ENCODE measurements around the gene GDF3. TPM values are rescaled to one million over a fixed set of nuclear protein-coding genes. Genes with fewer than 3 reads are reported as not detected.

The GDF3 gene
- total RNA-seq, 1 experiment from 2014 or later: not detected

GRCh38 chr12:7661741-7662140 is 33.8 kb downstream of the GDF3 start:
- H3K4me2 ChIP-seq (ENCODE audit: low read length): no peak overlapping the region
- no TSS peak for BruUV-seq (replicated peaks)
- no peak overlapping the region for H3K4me3 ChIP-seq (replicated peaks in 1 of 2; ENCODE audit: low read depth in 1 of 2, low read length in 2 of 2)
- H3K27me3 ChIP-seq (ENCODE audit: insufficient read depth, low read length): no peaks in the 10 kb centered on the region
- ATAC-seq: no peak
- no peaks in the 10 kb centered on the region for H3K79me2 ChIP-seq (ENCODE audit: insufficient read depth, low read length)
- no peak for DNase-seq (ENCODE audit: low read depth, low spot score)
- no peaks in the 10 kb centered on the region for H4K20me1 ChIP-seq (ENCODE audit: insufficient read depth)
- H3K36me3 ChIP-seq (ENCODE audit: control insufficient read depth in 1 of 2, insufficient read depth in 2 of 2, low read length in 2 of 2): no peaks in the 10 kb centered on the region
- RAD21 ChIA-PET (ENCODE audit: low non-redundant PET in 1 of 2, low total read pairs in 2 of 2, uncharacterized antibody in 2 of 2, unreplicated experiment in 2 of 2): no interaction called here
- POLR2A ChIA-PET: no interaction called here
- CTCF ChIA-PET: no interaction called here
- no peaks in the 10 kb centered on the region for H3K9me2 ChIP-seq (ENCODE audit: insufficient read depth)
- no peak for TF ChIP-seq SIN3A (IDR thresholded peaks at IDR 0.05; ENCODE audit: low read depth)
- no peak for TF ChIP-seq POLR2A (IDR thresholded peaks at IDR 0.05; ENCODE audit: borderline replicate concordance, extremely low read depth, insufficient read depth, insufficient read length)
- TF ChIP-seq MAX (IDR thresholded peaks at IDR 0.05): no peak
- TF ChIP-seq JUND (IDR thresholded peaks at IDR 0.05): no peak
- TF ChIP-seq POLR2AphosphoS5 (IDR thresholded peaks at IDR 0.05; ENCODE audit: low read depth, low read length): no peak
- no peak for TF ChIP-seq CTCF (IDR thresholded peaks at IDR 0.05 in 2 of 3, conservative IDR thresholded peaks at IDR 0.05 in 1 of 3; ENCODE audit: borderline replicate concordance in 1 of 3, insufficient read depth in 1 of 3, low read depth in 2 of 3, low read length in 2 of 3)
- no peak for TF ChIP-seq CEBPB (IDR thresholded peaks at IDR 0.05; ENCODE audit: low read depth)
- TF ChIP-seq ZBTB33 (IDR thresholded peaks at IDR 0.05; ENCODE audit: extremely low read depth, insufficient replicate concordance, low read length): no peak
- no peak for TF ChIP-seq EZH2phosphoT487 (IDR thresholded peaks at IDR 0.05; ENCODE audit: borderline replicate concordance)
- no peak for TF ChIP-seq ELF1 (IDR thresholded peaks at IDR 0.05; ENCODE audit: borderline replicate concordance, low read depth)
- no peak for TF ChIP-seq ATF3 (IDR thresholded peaks at IDR 0.05)
- no peak for TF ChIP-seq SP1 (IDR thresholded peaks at IDR 0.05; ENCODE audit: low read depth)
- no peak for TF ChIP-seq REST (IDR thresholded peaks at IDR 0.05; ENCODE audit: low read depth)
- no peak for TF ChIP-seq FOSL1 (IDR thresholded peaks at IDR 0.05; ENCODE audit: low read depth)
- no peak for TF ChIP-seq ZFX (IDR thresholded peaks at IDR 0.05)
- no peak for TF ChIP-seq EZH2 (IDR thresholded peaks at IDR 0.05)
- TF ChIP-seq ZNF274 (IDR thresholded peaks at IDR 0.05; ENCODE audit: low read depth, low read length): no peak
- TF ChIP-seq RAD21 (IDR thresholded peaks at IDR 0.05; ENCODE audit: low read depth): no peak
- H2AFZ ChIP-seq (ENCODE audit: low read depth, low read length, poor library complexity, severe bottlenecking): no peak overlapping the region
- no peak overlapping the region for H3K9ac ChIP-seq (ENCODE audit: low read length)
- peaks cover 3% of the 10 kb centered on the region in 2 experiments; a peak in 2 of 4 replicates for H3K4me1 ChIP-seq (ENCODE audit: control insufficient read depth in 1 of 2, insufficient read depth in 2 of 2, low read length in 2 of 2)
- intact Hi-C loops (cut with micrococcal nuclease): no loop called here
- H3K27ac ChIP-seq (ENCODE audit: low read depth, low read length): no peak overlapping the region
- H3K9me3 ChIP-seq (ENCODE audit: control insufficient read depth in 1 of 2, insufficient read depth in 1 of 2, low read depth in 1 of 2, low read length in 2 of 2): no peaks in the 10 kb centered on the region
